HG02571 (cell line): ENCODE results near the gene C9orf72.

ENCODE experiments used
- ATAC-seq: cut with Tn5 transposase; IDR thresholded peaks from one replicate; pipeline ENCODE4 v1.9.1; 2021; ENCODE audit warnings: mild to moderate bottlenecking, moderate library complexity; ENCODE audit not compliant: unreplicated experiment

The C9orf72 gene

GRCh38 chr9:27582794-27583193 lies 9.5 kb upstream of the C9orf72 start:
- no peak for ATAC-seq

- ATAC-seq, result no peak
Observed at GRCh38 chr9:27581826-27582225, 8.5 kb upstream of the C9orf72 start.

- ATAC-seq, result peak; percentile 87
Observed at GRCh38 chr9:27573634-27574590, 631 bp upstream of the C9orf72 start.

GRCh38 chr9:27572566-27572917 lies 739 bp downstream of the C9orf72 start:
- ATAC-seq, result peak; percentile 23

- no peak for ATAC-seq
Observed at GRCh38 chr9:27572061-27572460, 1.2 kb downstream of the C9orf72 start.

- ATAC-seq, result no peak
Observed at GRCh38 chr9:27571011-27571410, 2.3 kb downstream of the C9orf72 start.

GRCh38 chr9:27569406-27569805 lies 3.9 kb downstream of the C9orf72 start:
- ATAC-seq, result no peak

GRCh38 chr9:27566118-27566517 lies 7.2 kb downstream of the C9orf72 start:
- ATAC-seq, result no peak

GRCh38 chr9:27565696-27566095 lies 7.6 kb downstream of the C9orf72 start:
- no peak for ATAC-seq

GRCh38 chr9:27564670-27565069 lies 8.6 kb downstream of the C9orf72 start:
- ATAC-seq, result no peak

GRCh38 chr9:27563738-27564430 lies 9.4 kb downstream of the C9orf72 start:
- no peak for ATAC-seq

GRCh38 chr9:27561685-27562084 lies 11.6 kb downstream of the C9orf72 start:
- ATAC-seq, result no peak

GRCh38 chr9:27560457-27560856 lies 12.8 kb downstream of the C9orf72 start:
- ATAC-seq, result no peak

GRCh38 chr9:27558307-27558706 lies 15.0 kb downstream of the C9orf72 start:
- ATAC-seq, result no peak

GRCh38 chr9:27556470-27556869 lies 16.8 kb downstream of the C9orf72 start:
- ATAC-seq, result no peak

- ATAC-seq, result no peak
Observed at GRCh38 chr9:27554712-27555111, 18.6 kb downstream of the C9orf72 start.

- no peak for ATAC-seq
Observed at GRCh38 chr9:27549196-27549755, 24.0 kb downstream of the C9orf72 start.

- no peak for ATAC-seq
Observed at GRCh38 chr9:27548055-27548741, 25.1 kb downstream of the C9orf72 start.

- no peak for ATAC-seq
Observed at GRCh38 chr9:27545471-27545870, 27.8 kb downstream of the C9orf72 start.

GRCh38 chr9:27542508-27542907 lies 30.8 kb downstream of the C9orf72 start:
- ATAC-seq, result no peak

GRCh38 chr9:27541740-27542139 lies 31.5 kb downstream of the C9orf72 start:
- no peak for ATAC-seq
